Activated CD8-positive, alpha-beta memory T cell treated with anti-CD3 and anti-CD28 coated beads for 36 hours (primary cell): ENCODE data around the gene GNB1L. TPM values are rescaled to one million over a fixed set of nuclear protein-coding genes. Genes with fewer than 3 reads are reported as not detected.
"Not testable (repeated sequence)": the region's sequence is repeated elsewhere in the genome, so short reads cannot be mapped to it uniquely, and the experiment has no call there.

Experiments
- CTCF ChIA-PET: fragments of 350-600 bp; sonication (Branson Sonifier 250); formaldehyde crosslinking; loops from one replicate; lab custom pipeline; 2021; ENCODE audit warnings: antibody characterized with exemption; lab: Charles Lee
- POLR2A ChIA-PET: fragments of 350-600 bp; sonication (Branson Sonifier 250); formaldehyde crosslinking; loops from one replicate; lab custom pipeline; 2021; ENCODE audit warnings: antibody characterized with exemption; lab: Charles Lee
- total RNA-seq, 2 experiments: library from RNA; stranded (reverse); gene quantifications; one replicate each; pipeline ENCODE4 v1.2.3, GENCODE V29; 2021

The GNB1L gene
- total RNA-seq, 2 experiments from 2014 or later, result 17.1 to 17.3 TPM

- ChIA-PET POLR2A (no interaction called here), CTCF (interaction anchor here (1.9 kb wide), 1 partner anchor 49 kb away, joined by 7 read pairs; no protein-coding TSS in a partner anchor)
Observed at GRCh38 chr22:19779685-19780268, 74.9 kb downstream of the GNB1L start.

- POLR2A ChIA-PET, result no interaction called here
- CTCF ChIA-PET, result interaction anchor here (1.9 kb wide), 1 partner anchor 48 kb away, joined by 7 read pairs; no protein-coding TSS in a partner anchor
Observed at GRCh38 chr22:19779011-19779421, 75.7 kb downstream of the GNB1L start.

GRCh38 chr22:19777192-19777591 lies 77.5 kb downstream of the GNB1L start:
- CTCF ChIA-PET, result interaction anchor here (1.7 kb wide), 1 partner anchor 10 kb away, joined by 3 read pairs; no protein-coding TSS in a partner anchor
- POLR2A ChIA-PET, result not testable (repeated sequence)

- ChIA-PET POLR2A (no interaction called here), CTCF (interaction anchor here (1.7 kb wide), 1 partner anchor 9 kb away, joined by 3 read pairs; no protein-coding TSS in a partner anchor)
Observed at GRCh38 chr22:19776433-19777031, 78.1 kb downstream of the GNB1L start.

DNA sequence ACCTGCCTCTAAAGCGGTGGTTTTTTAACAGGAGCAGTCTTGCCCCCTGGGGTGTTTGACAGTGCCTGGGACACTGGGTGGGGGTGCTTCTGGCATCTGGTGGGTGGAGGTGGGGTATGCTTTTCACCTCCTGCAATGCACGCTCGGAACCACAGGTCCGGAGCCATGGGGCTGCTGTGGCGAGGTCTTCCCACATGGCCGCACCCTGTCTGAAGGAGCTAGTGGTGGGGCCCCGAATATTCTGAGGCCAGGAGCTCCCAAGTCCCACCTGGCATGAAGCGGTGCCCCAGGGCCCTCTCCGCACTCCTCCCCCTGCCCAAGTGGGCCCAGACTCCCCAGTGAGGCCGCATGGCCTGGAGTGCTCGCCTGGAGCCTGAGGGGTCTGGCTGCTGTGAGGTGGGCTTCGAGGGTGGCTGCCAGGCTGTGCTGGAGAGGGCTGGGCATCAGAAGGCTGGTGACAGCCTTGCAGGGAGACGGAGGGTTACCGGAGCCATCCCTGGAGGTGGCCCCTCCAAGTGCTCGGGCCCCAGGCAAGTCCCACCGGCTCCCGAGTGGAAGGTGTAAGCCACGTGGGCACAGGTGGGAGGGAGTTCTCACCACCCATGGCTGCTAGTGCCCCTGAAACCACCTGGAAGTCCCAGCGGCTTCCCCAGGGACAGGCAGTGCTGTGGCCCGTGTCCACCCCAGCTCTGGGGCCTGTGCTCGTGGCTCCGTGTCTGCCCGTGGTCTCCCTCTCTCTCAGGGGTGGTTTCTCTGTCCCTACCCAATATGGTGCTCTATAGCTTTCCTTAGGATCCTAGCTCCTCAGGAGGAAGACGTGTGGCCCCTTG lies 79.0 kb downstream of the GNB1L start:
- POLR2A ChIA-PET, result no interaction called here
- CTCF ChIA-PET, result interaction anchor here (1.7 kb wide), 1 partner anchor 9 kb away, joined by 3 read pairs; no protein-coding TSS in a partner anchor

- CTCF ChIA-PET, result no interaction called here
Observed at GRCh38 chr22:19774628-19775027, 80.0 kb downstream of the GNB1L start.

GRCh38 chr22:19773470-19774040 lies 81.1 kb downstream of the GNB1L start:
- CTCF ChIA-PET, result interaction anchor here (0.6 to 1.9 kb wide), 2 partner anchors 43 to 93 kb away, joined by 4 to 9 read pairs; no protein-coding TSS in a partner anchor
- POLR2A ChIA-PET, result no interaction called here

More at GRCh38 chr22:19774628-19775027, 80.0 kb downstream of the GNB1L start:
- POLR2A ChIA-PET, result no interaction called here

DNA sequence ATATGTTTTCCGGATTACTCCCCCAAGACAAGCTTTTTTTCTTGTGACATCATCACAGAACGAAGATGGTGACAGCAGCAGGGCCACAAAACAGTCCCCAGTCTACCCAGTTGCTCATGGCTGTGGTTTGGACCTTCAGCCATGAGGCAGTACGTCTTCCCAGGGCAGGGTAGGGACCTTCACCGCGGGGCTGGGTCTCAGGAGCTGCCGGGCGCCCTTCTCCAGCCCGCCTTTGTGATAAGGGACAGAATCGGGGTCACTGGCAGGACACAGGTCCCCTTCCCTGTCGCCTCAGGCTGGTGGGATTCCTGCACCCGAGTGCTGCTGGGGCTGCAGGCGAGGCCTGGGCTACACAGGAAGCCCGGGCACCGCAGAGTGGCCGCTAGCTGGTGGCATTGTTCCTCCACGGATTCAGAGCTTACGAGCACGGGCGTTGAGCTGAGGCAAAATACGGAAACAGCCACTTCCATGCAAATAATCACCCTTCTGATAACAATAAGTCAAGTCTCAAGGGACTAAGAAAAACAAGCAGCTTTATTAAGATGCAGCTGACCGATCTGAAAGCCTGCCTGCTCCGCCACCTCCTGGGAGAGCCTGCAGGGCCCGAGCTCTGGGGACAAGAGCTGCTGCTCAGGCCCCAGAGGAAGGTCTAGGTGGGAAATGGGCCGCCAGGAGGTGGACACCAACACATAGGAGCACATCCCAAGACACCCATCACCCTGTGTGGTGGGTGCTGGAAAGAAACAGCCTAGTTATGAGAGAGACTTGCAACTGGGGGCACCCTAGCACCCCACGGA lies 81.8 kb downstream of the GNB1L start:
- POLR2A ChIA-PET, result no interaction called here
- CTCF ChIA-PET, result interaction anchor here (0.6 to 1.9 kb wide), 2 partner anchors 42 to 93 kb away, joined by 4 to 9 read pairs; no protein-coding TSS in a partner anchor

DNA sequence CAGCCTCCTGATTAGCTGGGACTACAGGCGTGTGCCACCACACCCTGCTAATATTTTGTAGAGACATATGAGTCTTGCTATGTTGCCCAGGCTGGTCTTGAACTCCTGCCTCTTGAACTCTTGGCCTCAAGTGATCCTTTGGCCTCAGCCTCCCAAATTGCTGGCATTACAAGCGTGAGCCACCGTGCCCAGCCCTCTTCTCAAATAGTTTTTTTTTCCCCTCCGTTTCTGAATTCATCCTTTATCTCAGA lies 82.3 kb downstream of the GNB1L start:
- CTCF ChIA-PET, result interaction anchor here (1.9 kb wide), 1 partner anchor 42 kb away, joined by 9 read pairs; no protein-coding TSS in a partner anchor
- POLR2A ChIA-PET, result no interaction called here

DNA sequence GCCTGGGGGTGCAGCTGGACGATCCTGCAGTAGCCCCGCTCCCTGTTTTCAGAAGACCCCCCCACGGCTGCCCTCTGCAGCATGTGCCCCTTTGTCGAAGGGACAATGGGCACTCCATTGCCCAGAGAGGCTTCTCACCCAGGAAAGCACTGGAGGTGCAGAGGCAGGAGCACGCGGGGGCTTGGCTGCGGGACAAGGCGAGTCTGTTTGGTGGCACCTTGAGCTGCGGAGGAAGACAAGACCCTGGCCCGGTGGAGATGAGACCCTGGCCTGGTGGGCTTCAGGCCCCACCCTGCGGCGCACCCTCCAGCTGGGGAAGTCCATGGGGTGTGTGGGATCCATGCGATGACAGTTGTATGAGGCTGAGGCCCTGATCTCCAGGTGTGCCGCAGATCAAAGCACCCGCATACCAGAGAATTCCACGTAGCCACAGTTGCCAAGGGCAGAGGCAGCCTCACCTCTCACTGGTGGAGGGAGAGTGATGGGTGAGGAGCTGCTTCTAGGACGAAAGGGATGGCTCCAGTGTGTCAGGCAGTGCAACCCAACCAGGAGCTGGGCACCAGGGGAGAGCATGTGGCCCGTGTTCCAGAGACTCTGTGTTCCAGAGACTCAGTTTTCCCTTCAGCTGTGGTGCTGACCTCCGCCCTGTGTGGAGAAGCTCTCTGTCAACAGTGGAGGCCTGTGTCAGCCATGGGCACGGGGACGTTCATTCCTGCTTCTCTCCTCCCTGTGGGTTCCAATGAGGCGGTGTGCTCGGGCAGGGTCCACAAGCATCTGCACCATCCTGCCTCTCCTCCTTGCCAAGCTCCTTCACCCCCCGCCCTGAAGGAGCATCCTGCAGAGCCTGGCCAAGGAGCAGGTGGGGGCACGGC lies 84.1 kb downstream of the GNB1L start:
- ChIA-PET POLR2A (no interaction called here), CTCF (no interaction called here)

GRCh38 chr22:19769393-19769715 lies 85.3 kb downstream of the GNB1L start:
- CTCF ChIA-PET, result no interaction called here
- POLR2A ChIA-PET, result no interaction called here

DNA sequence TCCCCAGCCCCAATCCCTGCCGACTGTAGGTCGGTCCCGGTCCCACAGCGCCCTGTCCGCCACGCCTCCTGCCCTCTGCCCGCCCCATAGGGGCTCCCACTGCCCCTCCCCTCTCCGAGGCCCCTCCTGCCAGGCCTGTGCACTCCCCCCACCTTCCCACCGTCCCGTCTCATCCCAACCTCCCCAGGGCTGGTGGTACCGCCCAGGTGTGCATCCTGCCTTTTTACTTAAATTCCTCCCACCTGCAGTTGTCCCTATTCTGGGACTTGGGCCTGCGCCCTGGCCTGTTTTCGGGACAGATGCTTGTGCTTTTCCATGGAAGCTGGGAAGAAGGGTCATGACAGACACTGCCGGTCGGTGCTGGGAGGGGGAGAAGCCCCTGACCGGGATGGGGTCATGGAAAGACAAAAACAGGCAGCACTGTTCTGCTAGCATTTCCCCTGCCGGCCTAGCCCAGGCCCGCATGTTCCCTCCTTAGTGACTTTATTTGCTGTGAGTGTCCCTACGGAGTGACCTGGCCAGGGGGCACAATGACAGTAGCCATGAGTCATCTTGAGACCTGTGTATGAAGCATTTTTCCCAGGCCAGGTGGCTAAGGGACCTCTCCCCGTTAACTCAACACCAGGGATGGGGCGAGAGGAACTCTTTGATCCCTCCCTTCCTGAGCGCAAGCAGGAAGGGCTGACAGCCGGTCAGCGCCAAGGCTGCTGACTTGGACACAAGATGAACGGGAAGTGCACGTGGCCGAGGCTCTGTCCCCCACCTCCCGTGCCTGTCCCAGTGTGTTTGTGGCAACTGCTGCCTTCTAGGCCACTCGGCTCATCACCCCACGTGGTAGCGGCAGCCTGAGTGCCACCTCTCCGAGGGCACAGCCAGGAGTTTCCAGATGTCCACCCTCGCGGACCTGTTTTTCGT lies 87.0 kb downstream of the GNB1L start:
- ChIA-PET CTCF (interaction anchor here (0.6 to 1.0 kb wide), 2 partner anchors 9 to 280 kb away, joined by 3 read pairs; no protein-coding TSS in a partner anchor), POLR2A (no interaction called here)

GRCh38 chr22:19766511-19767426 lies 87.9 kb downstream of the GNB1L start:
- CTCF ChIA-PET, result interaction anchor here (0.6 to 1.7 kb wide), 3 partner anchors 10 to 280 kb away, joined by 3 to 6 read pairs (median 3); no protein-coding TSS in a partner anchor
- POLR2A ChIA-PET, result no interaction called here

- POLR2A ChIA-PET, result no interaction called here
- CTCF ChIA-PET, result interaction anchor here (1.7 kb wide), 1 partner anchor 35 kb away, joined by 6 read pairs; no protein-coding TSS in a partner anchor
Observed at GRCh38 chr22:19766240-19766510, 88.5 kb downstream of the GNB1L start.

GRCh38 chr22:19765477-19766239 lies 89.0 kb downstream of the GNB1L start:
- POLR2A ChIA-PET, result no interaction called here

More at GRCh38 chr22:19765477-19766239, 89.0 kb downstream of the GNB1L start:
- CTCF ChIA-PET, result interaction anchor here (1.7 kb wide), 1 partner anchor 35 kb away, joined by 6 read pairs; no protein-coding TSS in a partner anchor
